GM12872 (cell line): ENCODE results near the gene ADAMTS16.

Experiments
- CTCF ChIP-seq: IDR thresholded peaks from 3 replicates; pipeline ENCODE4 v1.5.1; 2011; ENCODE audit warnings: low read depth, mild to moderate bottlenecking, low read length, moderate library complexity; ENCODE audit not compliant: insufficient read depth

ADAMTS16 gene

GRCh38 chr5:5188376-5189050, 48.4 kb downstream of the ADAMTS16 start:
- TF ChIP-seq CTCF, result no peak

- no peak for TF ChIP-seq CTCF
These were observed 48.9 kb downstream of the ADAMTS16 start for GRCh38 chr5:5189051-5189430.

GRCh38 chr5:5191906-5192305, 51.8 kb downstream of the ADAMTS16 start:
- no peak for TF ChIP-seq CTCF

- TF ChIP-seq CTCF, result no peak
These were observed 52.6 kb downstream of the ADAMTS16 start for GRCh38 chr5:5192681-5193080.

- TF ChIP-seq CTCF, result no peak
These were observed 55.2 kb downstream of the ADAMTS16 start for GRCh38 chr5:5195128-5195918.

- TF ChIP-seq CTCF, result no peak
These were observed 58.0 kb downstream of the ADAMTS16 start for GRCh38 chr5:5198135-5198534.

- no peak for TF ChIP-seq CTCF
These were observed 58.7 kb downstream of the ADAMTS16 start for GRCh38 chr5:5198815-5199214.
